Stomach (tissue), 9 donors: ENCODE results near the gene CD48. TPM values are rescaled to one million over a fixed set of nuclear protein-coding genes. Genes with fewer than 3 reads are reported as not detected.
A peak's percentile ranks its signal among the peaks of the same experiment; 100 is the strongest.

Source experiments
- DNase-seq, 2 donors: peaks; one replicate each; pipeline versions ENCODE4 v3.0.0 to v3.0.0-alpha.2; 2013 to 2019
- H3K27ac ChIP-seq, 5 donors: fragments of 200-600 bp in 4 of 5; sonication (generic) in 4 of 5; one replicate each; pipeline ENCODE4 v1.5.1; 2013 to 2019; ENCODE audit warnings: mild to moderate bottlenecking in 1 of 5, moderate library complexity in 1 of 5
- H3K27me3 ChIP-seq, 3 donors: fragments of 200-600 bp; sonication (generic); one replicate each; pipeline ENCODE4 v1.5.1; 2017 to 2019; ENCODE audit warnings: mixed run types in 1 of 3
- H3K36me3 ChIP-seq, 4 donors: fragments of 200-600 bp; sonication (generic); 1 replicate in 3 of 4; 2 replicates in 1 of 4; pipeline ENCODE4 v1.5.1; 2016 to 2019
- H3K4me1 ChIP-seq, 4 donors: fragments of 200-600 bp; sonication (generic); one replicate each; pipeline ENCODE4 v1.5.1; 2016 to 2019
- H3K4me3 ChIP-seq, 4 donors: fragments of 200-600 bp; sonication (generic) in 3 of 4; one replicate each; pipeline ENCODE4 v1.5.1; 2016 to 2019; ENCODE audit warnings: mild to moderate bottlenecking in 1 of 4
- H3K9me3 ChIP-seq, 4 donors: fragments of 200-600 bp; sonication (generic); one replicate each; pipeline ENCODE4 v1.5.1; 2016 to 2019
- EP300 ChIP-seq: sonication (generic); formaldehyde crosslinking; IDR thresholded peaks from one replicate; pipeline ENCODE4 v1.6.1; 2017; ENCODE audit warnings: antibody characterized with exemption
- POLR2A ChIP-seq, 4 donors: fragments of 450-650 bp; IDR thresholded peaks; one replicate each; pipeline ENCODE4 v1.6.1; 2016; ENCODE audit warnings: antibody characterized with exemption in 4 of 4, control low read depth in 2 of 4, mild to moderate bottlenecking in 1 of 4, moderate library complexity in 1 of 4
- POLR2AphosphoS5 ChIP-seq, 3 donors: sonication (generic); formaldehyde crosslinking; IDR thresholded peaks; one replicate each; pipeline ENCODE4 v1.6.1; 2016; ENCODE audit warnings: antibody characterized with exemption in 3 of 3
- WGBS, 5 donors: extraction: QIAGEN DNeasy Blood & Tissue Kit in 3 of 5; methylation state at CpG; one replicate each; pipeline versions ENCODE4 v1.1.5 to v1.1.7; 2013 to 2018; 5-methylcytosine and 5-hydroxymethylcytosine counted together
- intact Hi-C: fragments of 100-400 bp; cut with DNase I; formaldehyde crosslinking; loops from one replicate; pipeline ENCODE4 v1.15.1; 2023; ENCODE audit warnings: low total_unique reads
- polyA plus RNA-seq, 3 donors: library from polyadenylated mRNA; stranded (reverse); fragments of 200-250 nt; gene quantifications; one replicate each; pipeline ENCODE4 v1.2.3, GENCODE V29; 2013
- total RNA-seq, 5 donors: library from RNA; depleted of rRNA; stranded (reverse); fragments of >200 nt; gene quantifications; one replicate each; pipeline versions ENCODE4 v1.1.0 to v1.2.3, GENCODE V29; 2014 to 2016
- TF ChIP-seq, protein P1 (sequence below), 7 experiments: fragments of 450-650 bp in 4 of 7; fragments of 200-600 bp in 3 of 7; sonication (generic) in 3 of 7; IDR thresholded peaks; one replicate each; pipeline ENCODE4 v1.5.1; 2016 to 2019; ENCODE audit warnings: antibody characterized with exemption in 7 of 7, control low read depth in 2 of 7, mild to moderate bottlenecking in 1 of 7
- donor health status: healthy with polysubstance abuse.
- donor health status: Bipolar disorder and iron deficiency.
- donor health status: healthy.

Gene CD48
- total and polyA plus RNA-seq, 8 donors, result 0.58 to 23.7 (median 8.8) TPM; not detected in 2

DNA sequence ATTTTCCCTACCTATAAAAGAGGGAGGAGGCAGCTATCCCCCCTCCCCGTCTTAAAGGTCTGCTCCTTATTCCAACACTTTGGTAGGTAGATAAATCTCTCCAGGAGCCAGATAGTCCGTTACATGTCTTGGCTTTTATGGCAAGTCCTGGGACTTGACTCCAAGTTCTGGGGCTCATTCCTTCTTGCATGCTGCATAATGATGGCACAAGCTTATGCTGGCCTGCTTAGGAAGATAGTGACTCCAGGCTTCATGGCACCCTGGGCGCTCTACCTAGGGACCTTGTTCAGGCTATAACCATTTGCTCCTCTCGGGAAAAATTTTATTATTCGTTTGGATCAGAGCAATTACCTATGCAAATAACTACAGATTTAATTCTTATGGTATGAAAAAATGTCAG, 68.5 kb downstream of the CD48 start:
- Histone ChIP-seq H3K4me3 (no peak overlapping the region), H3K4me1 (peaks cover 0 to 19% (median 9%) of the 10 kb centered on the region in 4 donors), H3K27ac (no peak overlapping the region), H3K27me3 (no peaks in the 10 kb centered on the region), H3K9me3 (no peaks in the 10 kb centered on the region), H3K36me3 (no peaks in the 10 kb centered on the region)
- no peak for DNase-seq
- WGBS, 5 donors, result 83 to 91% (median 86%) methylated on average over 5 of the region's 5 CpGs
- TF ChIP-seq EP300, result no peak
- TF ChIP-seq, protein P1, sequence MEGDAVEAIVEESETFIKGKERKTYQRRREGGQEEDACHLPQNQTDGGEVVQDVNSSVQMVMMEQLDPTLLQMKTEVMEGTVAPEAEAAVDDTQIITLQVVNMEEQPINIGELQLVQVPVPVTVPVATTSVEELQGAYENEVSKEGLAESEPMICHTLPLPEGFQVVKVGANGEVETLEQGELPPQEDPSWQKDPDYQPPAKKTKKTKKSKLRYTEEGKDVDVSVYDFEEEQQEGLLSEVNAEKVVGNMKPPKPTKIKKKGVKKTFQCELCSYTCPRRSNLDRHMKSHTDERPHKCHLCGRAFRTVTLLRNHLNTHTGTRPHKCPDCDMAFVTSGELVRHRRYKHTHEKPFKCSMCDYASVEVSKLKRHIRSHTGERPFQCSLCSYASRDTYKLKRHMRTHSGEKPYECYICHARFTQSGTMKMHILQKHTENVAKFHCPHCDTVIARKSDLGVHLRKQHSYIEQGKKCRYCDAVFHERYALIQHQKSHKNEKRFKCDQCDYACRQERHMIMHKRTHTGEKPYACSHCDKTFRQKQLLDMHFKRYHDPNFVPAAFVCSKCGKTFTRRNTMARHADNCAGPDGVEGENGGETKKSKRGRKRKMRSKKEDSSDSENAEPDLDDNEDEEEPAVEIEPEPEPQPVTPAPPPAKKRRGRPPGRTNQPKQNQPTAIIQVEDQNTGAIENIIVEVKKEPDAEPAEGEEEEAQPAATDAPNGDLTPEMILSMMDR (IDR thresholded peaks at IDR 0.05), result no peak
- TF ChIP-seq POLR2AphosphoS5 (IDR thresholded peaks at IDR 0.05), result no peak
- no peak for TF ChIP-seq POLR2A (IDR thresholded peaks at IDR 0.05)
- intact Hi-C loops, result no loop called here

DNA sequence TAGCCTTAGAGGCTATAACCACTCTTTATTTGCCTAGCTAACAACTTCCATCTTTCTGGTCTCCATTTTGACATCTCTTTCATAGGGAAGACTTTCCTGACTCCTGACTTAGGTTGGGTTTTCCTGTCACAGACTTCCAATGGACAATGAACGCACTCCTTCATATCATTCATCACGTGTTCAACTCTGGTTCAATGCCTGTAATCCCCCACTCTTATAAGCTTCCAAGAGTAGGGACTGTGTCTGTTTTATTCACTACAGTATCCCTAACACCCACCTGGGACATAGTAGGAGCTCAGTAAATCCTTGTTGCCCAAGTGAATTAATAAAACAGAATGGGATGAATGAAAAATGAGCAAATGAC, 69.4 kb downstream of the CD48 start:
- intact Hi-C loops, result no loop called here
- no peaks in the 10 kb centered on the region for H3K9me3 ChIP-seq
- no peaks in the 10 kb centered on the region for H3K27me3 ChIP-seq
- DNase-seq, result no peak
- peaks cover 0 to 19% (median 9%) of the 10 kb centered on the region in 4 donors for H3K4me1 ChIP-seq
- WGBS, 5 donors, result 82 to 97% (median 94%) methylated on average over 2 of the region's 2 CpGs
- no peak overlapping the region for H3K27ac ChIP-seq
- TF ChIP-seq EP300 (no peak), POLR2A (IDR thresholded peaks at IDR 0.05) (no peak), POLR2AphosphoS5 (IDR thresholded peaks at IDR 0.05) (no peak)
- TF ChIP-seq, protein P1 (IDR thresholded peaks at IDR 0.05), result no peak
- no peak overlapping the region for H3K4me3 ChIP-seq
- no peaks in the 10 kb centered on the region for H3K36me3 ChIP-seq

DNA sequence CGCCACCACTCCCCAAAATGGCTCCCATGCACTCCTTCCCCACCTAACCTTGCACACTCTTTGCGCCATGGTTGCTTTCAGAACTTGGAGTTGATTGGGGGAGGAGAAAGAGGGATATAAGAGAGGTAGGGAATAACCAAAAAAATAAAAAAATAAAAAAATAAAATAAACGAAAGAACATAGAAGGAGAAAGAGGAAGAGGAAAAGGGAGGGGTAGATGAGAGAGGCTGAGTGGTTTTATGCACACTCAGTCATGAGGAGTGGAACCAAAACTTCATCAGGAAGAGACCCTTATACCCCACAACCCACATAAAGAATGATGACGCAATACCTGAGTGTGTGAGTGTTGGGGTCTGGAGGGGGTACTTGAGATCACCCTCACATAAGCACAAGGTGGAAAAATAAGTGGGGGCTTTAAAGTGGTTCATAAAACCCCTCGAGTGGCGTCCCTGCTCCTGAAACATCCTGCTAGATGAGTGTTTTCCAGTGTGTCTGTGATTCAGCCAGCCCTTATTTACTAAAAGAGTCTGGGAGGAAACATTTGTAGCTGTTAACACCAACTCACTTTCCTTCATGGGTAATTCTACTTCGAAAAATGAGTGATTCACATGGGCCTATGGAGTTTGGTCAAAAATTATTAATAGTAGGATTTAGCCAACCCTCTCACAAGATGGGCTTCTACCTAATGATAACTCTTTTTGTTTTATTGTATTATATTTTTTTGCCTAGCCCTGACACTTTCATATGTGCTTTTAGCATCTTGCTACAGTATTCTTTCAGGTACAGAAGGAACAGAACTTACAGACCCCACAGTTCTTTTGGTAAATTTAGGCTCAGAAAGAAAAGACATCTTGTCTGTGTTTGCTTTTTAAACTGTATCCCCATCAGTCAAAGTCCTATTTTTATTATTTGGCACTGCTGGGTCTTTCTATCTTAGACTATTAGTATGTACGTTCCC, 70.0 kb downstream of the CD48 start:
- Histone ChIP-seq H3K9me3 (no peaks in the 10 kb centered on the region), H3K4me3 (no peak overlapping the region), H3K27ac (peak overlapping the region in 2 of 5 donors; percentile 0 to 49), H3K4me1 (peaks cover 0 to 19% (median 9%) of the 10 kb centered on the region in 4 donors), H3K27me3 (no peaks in the 10 kb centered on the region), H3K36me3 (no peaks in the 10 kb centered on the region)
- TF ChIP-seq, protein P1 (IDR thresholded peaks at IDR 0.05), result no peak
- TF ChIP-seq EP300 (no peak), POLR2AphosphoS5 (IDR thresholded peaks at IDR 0.05) (no peak), POLR2A (IDR thresholded peaks at IDR 0.05) (no peak)
- WGBS, 5 donors, result 78 to 84% (median 80%) methylated on average over 8 of the region's 8 CpGs
- intact Hi-C loops, result no loop called here
- no peak for DNase-seq

DNA sequence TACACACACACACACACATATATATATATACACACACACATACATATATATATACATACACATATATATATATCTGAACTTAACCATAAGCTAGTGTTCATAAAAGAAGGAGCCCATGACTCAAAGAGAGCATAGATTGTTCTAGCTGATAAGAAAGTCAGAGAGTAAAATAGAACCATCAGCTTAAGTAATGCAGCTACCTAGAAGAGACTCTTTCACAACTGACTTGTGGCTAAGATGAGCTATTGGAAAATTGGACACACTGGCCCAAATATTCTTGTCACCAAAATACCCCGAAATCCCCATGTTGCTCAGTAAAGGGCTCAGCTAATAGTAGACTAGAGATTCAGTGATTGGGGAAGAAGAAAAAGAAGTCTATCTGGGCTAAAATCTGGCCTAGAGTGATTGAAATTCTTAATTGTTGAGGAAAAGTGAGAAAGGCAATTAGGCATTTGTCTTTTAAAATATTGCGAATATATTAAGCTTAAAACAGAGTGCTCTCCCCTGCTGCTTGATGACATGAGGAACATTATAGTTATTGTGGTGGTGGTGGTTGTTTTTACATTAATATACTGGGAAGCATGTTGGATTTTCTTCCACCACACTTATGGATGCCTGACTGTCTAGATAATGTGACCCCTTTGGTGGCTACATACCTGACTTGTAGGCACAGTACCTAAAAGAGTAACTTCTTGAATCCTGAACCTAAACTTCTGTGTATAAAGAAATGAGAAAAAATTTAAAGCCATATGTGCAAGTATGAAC, 71.1 kb downstream of the CD48 start:
- Histone ChIP-seq H3K4me3 (no peak overlapping the region), H3K9me3 (no peaks in the 10 kb centered on the region), H3K36me3 (no peaks in the 10 kb centered on the region), H3K27me3 (no peaks in the 10 kb centered on the region), H3K4me1 (peaks cover 0 to 13% (median 9%) of the 10 kb centered on the region in 4 donors), H3K27ac (peak overlapping the region in 1 of 5 donors; percentile 49)
- intact Hi-C loops, result no loop called here
- WGBS, 5 donors, result 87 to 96% (median 93%) methylated on average over 2 of the region's 2 CpGs
- no peak for DNase-seq
- TF ChIP-seq EP300 (no peak), POLR2AphosphoS5 (IDR thresholded peaks at IDR 0.05) (no peak)
- TF ChIP-seq, protein P1 (IDR thresholded peaks at IDR 0.05), result no peak
